Thoracic aorta (tissue), 2 donors: ENCODE measurements around the gene ARHGAP22. TPM values are rescaled to one million over a fixed set of nuclear protein-coding genes. Genes with fewer than 3 reads are reported as not detected.

ENCODE experiments used
- ATAC-seq: fragments of 150-250 bp; one replicate; pipeline ENCODE4 v1.8.0; 2017; ENCODE audit warnings: low read depth; ENCODE audit not compliant: insufficient number of reproducible peaks, low FRiP score
- DNase-seq: peaks from one replicate; pipeline ENCODE4 v3.0.0-alpha.2; 2020; ENCODE audit warnings: low spot score
- H3K27ac ChIP-seq, 2 donors: fragments of 200-600 bp; sonication (generic); 1 replicate in 1 of 2; 2 replicates in 1 of 2; pipeline ENCODE4 v1.5.1; 2016; ENCODE audit warnings: mild to moderate bottlenecking in 2 of 2, moderate library complexity in 2 of 2
- H3K27me3 ChIP-seq: fragments of 200-600 bp; sonication (generic); replicated peaks from 2 replicates; pipeline ENCODE4 v1.6.0; 2016; ENCODE audit warnings: mild to moderate bottlenecking; ENCODE audit not compliant: insufficient read depth
- H3K36me3 ChIP-seq: fragments of 200-600 bp; sonication (generic); one replicate; pipeline ENCODE4 v1.5.1; 2016
- H3K4me1 ChIP-seq, 2 donors: fragments of 200-600 bp; sonication (generic); 1 replicate in 1 of 2; 2 replicates in 1 of 2; pipeline versions ENCODE4 v1.5.1 to v1.6.0; 2016; ENCODE audit warnings: low read depth in 2 of 2, mild to moderate bottlenecking in 1 of 2; ENCODE audit not compliant: control insufficient read depth in 1 of 2
- H3K4me3 ChIP-seq: fragments of 200-600 bp; sonication (generic); 2 replicates; pipeline ENCODE4 v1.5.1; 2016; ENCODE audit warnings: mild to moderate bottlenecking
- H3K9me3 ChIP-seq: fragments of 200-600 bp; sonication (generic); 2 replicates; pipeline ENCODE4 v1.5.1; 2016
- total RNA-seq, 2 donors: library from RNA; depleted of rRNA; stranded (reverse); fragments of >200 nt; gene quantifications; one replicate each; pipeline versions ENCODE4 v1.1.0 to v1.2.3, GENCODE V29; 2016
- TF ChIP-seq, protein P1 (sequence below): fragments of 200-600 bp; sonication (generic); IDR thresholded peaks from one replicate; pipeline ENCODE4 v1.5.1; 2019; ENCODE audit warnings: antibody characterized with exemption

ARHGAP22 gene
- total RNA-seq, 2 donors from 2014 or later, result 15.4 to 24.8 TPM

DNA sequence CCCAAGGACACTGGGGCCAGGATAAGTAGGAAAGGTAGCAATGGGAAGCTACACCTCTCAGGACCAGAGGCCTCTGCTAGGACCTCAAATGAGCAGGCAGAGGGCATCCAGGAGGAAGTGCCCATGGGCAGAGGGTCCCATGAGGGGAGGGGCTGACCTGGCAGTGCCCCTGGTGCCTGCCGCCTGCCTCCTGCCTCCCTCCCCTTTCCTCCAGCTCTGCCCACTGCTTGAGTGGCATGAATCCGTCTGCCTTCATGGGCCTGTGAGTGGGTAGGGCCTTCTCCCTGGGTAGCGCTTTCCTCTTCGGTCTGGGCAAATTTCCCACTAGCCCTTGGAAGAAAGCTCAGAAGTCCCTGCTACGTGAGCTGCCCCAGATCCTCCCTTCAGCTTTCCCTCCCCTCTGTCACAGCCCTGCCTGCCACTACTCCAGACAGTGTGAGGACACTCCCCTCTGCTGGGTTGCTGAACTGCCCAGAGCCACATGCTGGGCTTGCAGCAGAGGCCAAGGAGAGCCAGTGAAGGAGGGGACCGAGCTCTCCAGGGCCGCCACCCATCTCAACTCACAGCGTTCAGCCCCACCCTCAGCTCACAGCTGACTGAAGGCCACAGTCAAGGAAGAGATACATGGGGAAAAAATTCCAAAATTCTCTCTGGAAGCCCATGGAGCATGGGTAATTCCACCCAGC is 141.4 kb downstream of the ARHGAP22 start:
- H3K4me1 ChIP-seq, result peaks cover 6 to 34% of the 10 kb centered on the region in 2 donors
- DNase-seq (no peak), ATAC-seq (no peak)
- no peak overlapping the region for H3K27ac ChIP-seq
- H3K4me3 ChIP-seq, result no peak overlapping the region
- no peaks in the 10 kb centered on the region for H3K9me3 ChIP-seq
- H3K27me3 ChIP-seq, result no peaks in the 10 kb centered on the region
- TF ChIP-seq, protein P1, sequence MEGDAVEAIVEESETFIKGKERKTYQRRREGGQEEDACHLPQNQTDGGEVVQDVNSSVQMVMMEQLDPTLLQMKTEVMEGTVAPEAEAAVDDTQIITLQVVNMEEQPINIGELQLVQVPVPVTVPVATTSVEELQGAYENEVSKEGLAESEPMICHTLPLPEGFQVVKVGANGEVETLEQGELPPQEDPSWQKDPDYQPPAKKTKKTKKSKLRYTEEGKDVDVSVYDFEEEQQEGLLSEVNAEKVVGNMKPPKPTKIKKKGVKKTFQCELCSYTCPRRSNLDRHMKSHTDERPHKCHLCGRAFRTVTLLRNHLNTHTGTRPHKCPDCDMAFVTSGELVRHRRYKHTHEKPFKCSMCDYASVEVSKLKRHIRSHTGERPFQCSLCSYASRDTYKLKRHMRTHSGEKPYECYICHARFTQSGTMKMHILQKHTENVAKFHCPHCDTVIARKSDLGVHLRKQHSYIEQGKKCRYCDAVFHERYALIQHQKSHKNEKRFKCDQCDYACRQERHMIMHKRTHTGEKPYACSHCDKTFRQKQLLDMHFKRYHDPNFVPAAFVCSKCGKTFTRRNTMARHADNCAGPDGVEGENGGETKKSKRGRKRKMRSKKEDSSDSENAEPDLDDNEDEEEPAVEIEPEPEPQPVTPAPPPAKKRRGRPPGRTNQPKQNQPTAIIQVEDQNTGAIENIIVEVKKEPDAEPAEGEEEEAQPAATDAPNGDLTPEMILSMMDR, result no peak
- H3K36me3 ChIP-seq, result no peaks in the 10 kb centered on the region

DNA sequence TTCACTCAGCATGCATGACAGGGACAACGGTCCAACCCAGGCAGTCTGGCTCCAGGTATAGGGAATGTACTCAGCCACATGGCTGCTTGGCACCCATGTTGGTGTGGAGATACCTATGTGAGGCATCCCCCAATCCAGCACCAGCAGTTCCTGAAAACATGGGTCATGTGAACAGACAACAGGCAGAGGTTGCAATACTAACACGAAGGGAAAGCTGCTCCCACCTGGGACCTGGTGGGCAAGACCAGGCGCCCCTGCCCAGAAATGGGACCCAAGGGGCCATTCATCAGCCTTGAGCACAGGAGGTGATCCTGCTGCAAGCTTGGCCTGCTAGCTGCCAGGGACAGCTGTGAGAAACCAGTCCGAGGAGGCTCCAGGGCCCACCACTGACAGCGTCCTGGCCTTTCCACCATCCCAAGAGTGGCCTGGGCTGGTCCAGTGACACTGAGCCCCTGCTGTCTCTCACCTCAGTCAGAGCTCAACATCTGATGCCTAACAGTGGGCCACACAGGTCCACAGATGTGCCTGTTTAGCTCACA is 142.3 kb downstream of the ARHGAP22 start:
- Histone ChIP-seq H3K27ac (no peak overlapping the region), H3K4me3 (no peak overlapping the region), H3K27me3 (no peaks in the 10 kb centered on the region), H3K4me1 (peaks cover 6 to 34% of the 10 kb centered on the region in 2 donors), H3K36me3 (no peaks in the 10 kb centered on the region), H3K9me3 (no peaks in the 10 kb centered on the region)
- TF ChIP-seq, protein P1, result no peak
- no peak for ATAC-seq
- no peak for DNase-seq

DNA sequence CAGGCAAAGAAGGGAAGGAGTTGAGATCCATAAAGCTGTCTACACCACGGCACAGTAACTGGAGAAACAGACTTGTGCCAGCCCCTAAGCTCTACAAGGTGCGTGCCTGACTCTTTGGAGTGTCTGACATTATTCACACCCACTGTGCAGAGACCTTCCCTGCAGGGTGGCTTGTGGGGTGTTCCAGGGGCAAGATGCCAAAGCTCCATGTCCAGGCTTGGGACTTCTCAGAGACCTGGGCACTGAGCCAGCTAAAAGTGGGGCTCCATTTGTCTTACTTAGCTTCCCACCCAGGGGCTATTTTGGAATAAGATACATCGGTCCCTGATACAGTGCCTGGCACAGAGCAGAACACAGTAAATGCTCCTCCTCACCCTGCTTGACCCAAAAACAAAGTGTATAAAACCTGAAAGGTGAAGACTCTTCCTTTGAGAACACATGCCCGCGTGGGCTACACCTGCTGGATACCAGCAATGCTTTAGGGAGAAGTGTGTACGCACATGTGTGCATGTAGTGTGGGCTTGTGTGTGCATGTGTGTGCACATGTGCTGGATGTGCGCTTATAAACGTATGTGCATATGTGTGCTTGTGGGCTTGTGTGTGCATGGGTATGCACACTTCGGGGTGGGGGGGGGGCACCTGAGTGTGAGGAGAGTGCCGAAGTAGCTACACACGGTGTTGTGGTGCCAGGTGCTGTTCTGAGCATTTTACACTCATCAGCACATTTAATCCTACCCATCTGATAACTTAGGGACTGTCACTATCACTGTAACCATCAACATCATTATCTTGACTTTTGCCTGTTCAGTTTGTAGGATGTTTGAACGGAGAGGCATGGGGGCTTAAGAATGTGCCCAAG is 143.0 kb downstream of the ARHGAP22 start:
- no peak overlapping the region for H3K4me3 ChIP-seq
- no peaks in the 10 kb centered on the region for H3K9me3 ChIP-seq
- no peaks in the 10 kb centered on the region for H3K27me3 ChIP-seq
- H3K27ac ChIP-seq, result no peak overlapping the region
- H3K36me3 ChIP-seq, result no peaks in the 10 kb centered on the region
- peaks cover 5 to 34% of the 10 kb centered on the region in 2 donors for H3K4me1 ChIP-seq
- ATAC-seq (no peak), DNase-seq (no peak)
- TF ChIP-seq, protein P1, result no peak

- H3K4me1 ChIP-seq, result peaks cover 3 to 22% of the 10 kb centered on the region in 2 donors
- no peak overlapping the region for H3K4me3 ChIP-seq
- no peak overlapping the region for H3K27ac ChIP-seq
- no peaks in the 10 kb centered on the region for H3K27me3 ChIP-seq
- no peaks in the 10 kb centered on the region for H3K36me3 ChIP-seq
- DNase-seq (no peak), ATAC-seq (no peak)
- TF ChIP-seq, protein P1, result no peak
- H3K9me3 ChIP-seq, result no peaks in the 10 kb centered on the region
These were observed 144.7 kb downstream of the ARHGAP22 start for GRCh38 chr10:48460182-48460581.
